ENCODE results near the gene BCAS3. TPM values are rescaled to one million over a fixed set of nuclear protein-coding genes. Genes with fewer than 3 reads are reported as not detected.

BCAS3 gene
- total RNA-seq, 1 donor from 2014 or later = 30.5 TPM

DNA sequence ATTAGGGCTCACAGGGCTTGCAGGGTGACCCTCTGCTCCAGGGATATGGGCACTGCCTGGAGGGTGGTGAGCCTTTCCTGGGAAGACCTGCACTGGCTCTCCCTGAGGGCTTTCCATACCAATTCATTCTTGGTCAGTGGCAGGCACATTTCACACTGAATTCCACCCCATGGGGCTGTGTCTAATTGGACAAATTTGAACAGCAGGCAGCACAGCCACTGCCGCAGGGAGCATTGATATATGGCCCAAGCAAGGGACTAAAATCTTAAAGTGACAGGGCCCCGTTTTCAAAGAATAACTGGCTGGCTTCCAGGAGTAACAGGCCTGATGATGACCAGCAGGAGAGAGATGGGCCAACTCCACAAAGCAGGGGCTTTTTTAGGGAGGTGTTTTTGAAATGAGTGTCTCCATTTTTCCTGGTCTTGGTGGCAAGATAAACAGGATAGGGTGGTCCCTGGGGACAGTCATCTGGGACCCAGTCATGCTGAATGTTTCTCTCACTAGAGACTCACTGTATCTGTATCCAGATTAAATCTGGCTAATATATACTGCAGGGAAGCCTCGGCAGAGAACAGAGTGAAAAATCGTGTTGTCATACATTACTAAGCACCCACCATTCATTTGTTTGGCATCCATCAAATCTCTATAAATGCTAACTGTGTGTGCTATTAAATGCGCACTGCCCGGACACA lies 647.9 kb downstream of the BCAS3 start:
- no peaks in the 10 kb centered on the region for H3K9me3 Mint-ChIP-seq
- no peaks in the 10 kb centered on the region for H3K36me3 Mint-ChIP-seq (ENCODE audit: low read depth)
- no peak for TF ChIP-seq CTCF (conservative IDR thresholded peaks at IDR 0.05)
- peak overlapping the region; percentile 92 for H3K27ac Mint-ChIP-seq (ENCODE audit: unreplicated experiment)
- peak overlapping the region; percentile 24 for H3K4me3 Mint-ChIP-seq
- no peaks in the 10 kb centered on the region for H3K27me3 Mint-ChIP-seq (ENCODE audit: low read depth)
- peaks cover 57% of the 10 kb centered on the region for H3K4me1 Mint-ChIP-seq
- DNase-seq (ENCODE audit: low read depth, low spot score) = no peak

DNA sequence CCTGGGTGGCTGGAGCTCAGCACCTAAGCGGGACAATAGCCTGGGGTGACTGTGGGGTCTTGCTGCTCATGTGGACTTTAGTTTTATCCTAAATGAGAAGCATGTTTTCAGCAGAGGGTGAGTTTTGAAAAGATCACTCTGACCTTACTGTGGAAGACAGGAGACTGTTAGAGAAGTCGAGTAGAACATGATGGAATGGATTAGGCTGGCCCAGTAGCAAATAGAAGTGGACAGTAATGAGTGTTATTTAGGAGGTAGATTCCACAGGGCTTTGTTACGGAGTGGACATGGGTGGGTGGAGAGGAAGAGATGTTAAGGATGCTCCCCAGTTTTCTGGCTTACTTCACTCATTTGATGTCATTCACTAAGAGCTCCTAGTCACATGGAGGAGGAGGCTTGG lies 648.7 kb downstream of the BCAS3 start:
- Mint-ChIP-seq H3K27ac (ENCODE audit: unreplicated experiment) (peak overlapping the region; percentile 0), H3K27me3 (ENCODE audit: low read depth) (no peaks in the 10 kb centered on the region)
- TF ChIP-seq CTCF (conservative IDR thresholded peaks at IDR 0.05) = no peak

DNA sequence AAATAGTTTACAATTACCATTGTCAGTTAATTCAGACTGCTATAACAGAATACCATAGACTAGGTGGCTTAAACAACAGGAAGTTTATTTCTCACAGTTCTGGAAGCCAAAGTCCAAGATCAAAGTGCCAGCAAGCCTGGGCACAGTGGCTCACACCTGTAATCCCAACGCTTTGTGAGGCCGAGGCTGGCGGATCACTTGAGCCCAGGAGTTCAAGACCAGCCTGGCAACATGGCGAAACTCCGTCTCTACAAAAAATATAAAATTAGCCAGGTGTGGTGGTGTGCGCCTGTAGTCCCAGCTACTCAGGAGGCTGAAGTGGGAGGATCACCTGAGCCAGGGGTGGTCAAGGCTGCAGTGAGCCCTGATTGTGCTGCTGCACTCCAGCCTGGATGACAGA lies 650.7 kb downstream of the BCAS3 start:
- H3K27me3 Mint-ChIP-seq (ENCODE audit: low read depth) = no peaks in the 10 kb centered on the region
- DNase-seq (ENCODE audit: low read depth, low spot score) = no peak
- no peak overlapping the region for H3K4me3 Mint-ChIP-seq
- peaks cover 37% of the 10 kb centered on the region for H3K4me1 Mint-ChIP-seq
- no peaks in the 10 kb centered on the region for H3K9me3 Mint-ChIP-seq
- H3K27ac Mint-ChIP-seq (ENCODE audit: unreplicated experiment) = no peak overlapping the region
- H3K36me3 Mint-ChIP-seq (ENCODE audit: low read depth) = no peaks in the 10 kb centered on the region
- TF ChIP-seq CTCF (conservative IDR thresholded peaks at IDR 0.05) = no peak

More for the DNA sequence above, 648.7 kb downstream of the BCAS3 start:
- no peak for DNase-seq (ENCODE audit: low read depth, low spot score)
- no peak overlapping the region for H3K4me3 Mint-ChIP-seq
- H3K36me3 Mint-ChIP-seq (ENCODE audit: low read depth) = no peaks in the 10 kb centered on the region
- peaks cover 54% of the 10 kb centered on the region for H3K4me1 Mint-ChIP-seq
- H3K9me3 Mint-ChIP-seq = no peaks in the 10 kb centered on the region

GRCh38 chr17:61330174-61331150 lies 652.8 kb downstream of the BCAS3 start:
- H3K4me3 Mint-ChIP-seq = no peak overlapping the region
- TF ChIP-seq CTCF (conservative IDR thresholded peaks at IDR 0.05) = no peak
- H3K4me1 Mint-ChIP-seq = peaks cover 22% of the 10 kb centered on the region
- no peaks in the 10 kb centered on the region for H3K27me3 Mint-ChIP-seq (ENCODE audit: low read depth)
- DNase-seq (ENCODE audit: low read depth, low spot score) = no peak
- no peaks in the 10 kb centered on the region for H3K36me3 Mint-ChIP-seq (ENCODE audit: low read depth)
- H3K27ac Mint-ChIP-seq (ENCODE audit: unreplicated experiment) = peak overlapping the region; percentile 5
- no peaks in the 10 kb centered on the region for H3K9me3 Mint-ChIP-seq

GRCh38 chr17:61331178-61331577 lies 653.5 kb downstream of the BCAS3 start:
- DNase-seq (ENCODE audit: low read depth, low spot score) = no peak
- Mint-ChIP-seq H3K9me3 (no peaks in the 10 kb centered on the region), H3K4me1 (peaks cover 15% of the 10 kb centered on the region), H3K4me3 (no peak overlapping the region), H3K27ac (ENCODE audit: unreplicated experiment) (peak overlapping the region; percentile 5), H3K36me3 (ENCODE audit: low read depth) (no peaks in the 10 kb centered on the region), H3K27me3 (ENCODE audit: low read depth) (no peaks in the 10 kb centered on the region)
- TF ChIP-seq CTCF (conservative IDR thresholded peaks at IDR 0.05) = no peak
